ENCODE results near the gene CEACAM19.
"Not testable (repeated sequence)": the region's sequence is repeated elsewhere in the genome, so short reads cannot be mapped to it uniquely, and the experiment has no call there.

The CEACAM19 gene

DNA sequence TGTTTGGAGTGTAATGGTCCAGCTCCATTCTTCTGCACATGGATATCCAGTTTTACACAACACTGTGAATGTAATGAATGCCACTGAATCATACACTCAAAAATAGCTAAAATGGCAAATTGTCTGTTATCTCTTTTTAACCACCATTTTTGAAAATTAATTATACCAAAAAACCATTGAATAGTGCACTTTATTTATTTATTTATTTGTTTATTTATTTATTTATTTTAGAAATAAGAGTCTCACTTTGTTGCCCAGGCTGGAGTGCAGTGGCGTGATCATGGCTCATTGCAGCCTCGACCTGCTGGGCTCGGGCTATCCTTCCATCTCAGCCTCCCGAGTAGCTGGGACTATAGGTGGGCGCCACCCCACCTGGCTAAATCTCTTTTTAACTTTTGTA, 7.3 kb upstream of the CEACAM19 start:
- no peak for DNase-seq (ENCODE audit: low spot score)
- TF ChIP-seq, protein P1, sequence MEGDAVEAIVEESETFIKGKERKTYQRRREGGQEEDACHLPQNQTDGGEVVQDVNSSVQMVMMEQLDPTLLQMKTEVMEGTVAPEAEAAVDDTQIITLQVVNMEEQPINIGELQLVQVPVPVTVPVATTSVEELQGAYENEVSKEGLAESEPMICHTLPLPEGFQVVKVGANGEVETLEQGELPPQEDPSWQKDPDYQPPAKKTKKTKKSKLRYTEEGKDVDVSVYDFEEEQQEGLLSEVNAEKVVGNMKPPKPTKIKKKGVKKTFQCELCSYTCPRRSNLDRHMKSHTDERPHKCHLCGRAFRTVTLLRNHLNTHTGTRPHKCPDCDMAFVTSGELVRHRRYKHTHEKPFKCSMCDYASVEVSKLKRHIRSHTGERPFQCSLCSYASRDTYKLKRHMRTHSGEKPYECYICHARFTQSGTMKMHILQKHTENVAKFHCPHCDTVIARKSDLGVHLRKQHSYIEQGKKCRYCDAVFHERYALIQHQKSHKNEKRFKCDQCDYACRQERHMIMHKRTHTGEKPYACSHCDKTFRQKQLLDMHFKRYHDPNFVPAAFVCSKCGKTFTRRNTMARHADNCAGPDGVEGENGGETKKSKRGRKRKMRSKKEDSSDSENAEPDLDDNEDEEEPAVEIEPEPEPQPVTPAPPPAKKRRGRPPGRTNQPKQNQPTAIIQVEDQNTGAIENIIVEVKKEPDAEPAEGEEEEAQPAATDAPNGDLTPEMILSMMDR (IDR thresholded peaks at IDR 0.05; ENCODE audit: extremely low read depth, insufficient read depth, missing control alignments), result no peak
- in situ Hi-C loops (cut with MboI; ENCODE audit: low pct_unique_long_range_greater_than_20kb, low sequenced_read_pairs, unreplicated experiment), result no loop called here

DNA sequence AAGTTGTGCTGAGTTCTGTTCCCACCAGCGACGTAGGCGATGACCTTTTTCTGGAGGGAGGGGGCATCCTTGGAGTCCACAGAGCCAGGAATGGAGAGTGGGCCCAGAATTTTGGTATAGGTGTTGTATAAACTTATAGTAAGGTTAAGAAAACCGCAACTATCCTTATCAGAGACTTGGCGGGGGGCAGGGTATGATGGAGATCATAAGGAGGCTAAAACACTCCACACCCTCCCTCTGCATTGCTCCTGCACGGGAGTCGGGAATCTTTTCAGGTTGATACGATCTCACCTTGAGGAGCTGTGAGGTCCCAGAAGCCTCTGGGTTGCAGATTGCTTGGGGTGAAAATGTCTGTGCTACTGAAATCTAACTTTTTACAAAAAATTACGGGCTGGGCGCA, 6.3 kb upstream of the CEACAM19 start:
- no peak for DNase-seq (ENCODE audit: low spot score)
- in situ Hi-C loops (cut with MboI; ENCODE audit: low pct_unique_long_range_greater_than_20kb, low sequenced_read_pairs, unreplicated experiment), result no loop called here
- TF ChIP-seq, protein P1 (IDR thresholded peaks at IDR 0.05; ENCODE audit: extremely low read depth, insufficient read depth, missing control alignments), result no peak

DNA sequence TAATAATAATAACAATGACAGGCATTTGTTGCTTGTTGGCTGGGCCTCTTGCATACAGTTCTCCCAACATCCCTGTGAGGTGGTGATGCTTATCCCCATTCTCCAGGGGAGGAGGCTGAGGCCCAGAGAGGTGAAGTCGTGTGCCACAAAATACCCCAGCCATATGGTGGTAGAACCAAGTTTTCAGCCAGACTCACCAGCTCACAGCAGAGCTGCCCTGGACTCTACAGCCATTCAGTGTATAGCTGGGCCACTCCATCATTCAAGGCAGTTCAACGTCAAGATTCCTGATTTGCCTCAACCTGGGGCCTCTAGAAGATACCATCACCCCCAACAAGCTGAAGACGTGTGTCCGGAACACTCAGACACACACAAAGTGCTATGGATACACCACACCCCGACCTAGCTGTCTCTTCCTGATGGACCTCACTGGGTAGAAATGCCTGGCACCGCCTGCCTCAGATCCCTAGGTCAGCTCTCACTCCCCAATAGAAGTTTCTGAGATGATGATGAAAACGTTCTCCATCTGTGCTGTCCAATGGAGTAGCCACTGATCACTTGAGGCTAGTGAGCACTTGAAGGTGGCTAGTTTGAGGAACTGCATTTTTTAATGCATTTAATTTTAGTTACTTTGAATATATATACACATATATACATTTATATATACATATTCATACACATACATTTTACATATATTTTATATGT, 4.3 kb upstream of the CEACAM19 start:
- DNase-seq (ENCODE audit: low spot score), result no peak
- in situ Hi-C loops (cut with MboI; ENCODE audit: low pct_unique_long_range_greater_than_20kb, low sequenced_read_pairs, unreplicated experiment), result no loop called here
- TF ChIP-seq, protein P1 (IDR thresholded peaks at IDR 0.05; ENCODE audit: extremely low read depth, insufficient read depth, missing control alignments), result no peak

DNA sequence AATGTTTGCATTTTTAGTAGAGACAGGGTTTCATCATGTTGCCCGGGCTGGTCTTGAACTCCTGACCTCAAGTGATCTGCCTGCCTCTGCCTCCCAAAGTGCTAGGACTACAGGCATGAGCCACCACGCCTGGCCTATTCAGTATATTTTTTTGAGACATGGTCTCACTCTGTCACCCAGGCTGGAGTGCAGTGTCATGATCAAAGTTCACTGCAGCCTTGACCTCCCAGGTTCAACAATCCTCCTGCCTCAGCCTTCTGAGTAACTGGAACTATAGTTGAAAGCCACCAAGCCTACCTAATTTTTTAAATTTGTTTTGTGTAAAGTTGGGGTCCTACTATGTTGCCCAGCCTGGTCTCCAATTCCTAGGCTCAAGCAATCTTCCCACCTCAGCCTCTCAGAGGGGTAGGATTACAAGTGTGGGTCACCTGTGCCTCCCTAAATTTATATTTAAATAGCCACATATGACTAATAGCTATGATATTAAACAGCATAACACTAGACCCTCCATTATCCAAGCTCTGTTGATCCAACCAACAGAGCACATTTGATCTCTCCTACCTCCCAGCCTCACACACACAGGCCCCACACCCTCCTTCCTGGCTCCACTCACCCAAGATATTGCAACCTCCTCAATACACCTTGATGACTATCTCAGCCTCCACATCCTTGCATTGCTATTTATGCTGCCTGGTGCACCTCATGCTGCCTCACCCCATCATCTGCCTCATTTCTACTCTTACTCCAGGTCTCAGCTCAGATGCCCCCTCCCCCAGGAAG, 2.1 kb upstream of the CEACAM19 start:
- in situ Hi-C loops (cut with MboI; ENCODE audit: low pct_unique_long_range_greater_than_20kb, low sequenced_read_pairs, unreplicated experiment), result no loop called here
- TF ChIP-seq, protein P1 (IDR thresholded peaks at IDR 0.05; ENCODE audit: extremely low read depth, insufficient read depth, missing control alignments), result no peak
- DNase-seq (ENCODE audit: low spot score), result no peak

DNA sequence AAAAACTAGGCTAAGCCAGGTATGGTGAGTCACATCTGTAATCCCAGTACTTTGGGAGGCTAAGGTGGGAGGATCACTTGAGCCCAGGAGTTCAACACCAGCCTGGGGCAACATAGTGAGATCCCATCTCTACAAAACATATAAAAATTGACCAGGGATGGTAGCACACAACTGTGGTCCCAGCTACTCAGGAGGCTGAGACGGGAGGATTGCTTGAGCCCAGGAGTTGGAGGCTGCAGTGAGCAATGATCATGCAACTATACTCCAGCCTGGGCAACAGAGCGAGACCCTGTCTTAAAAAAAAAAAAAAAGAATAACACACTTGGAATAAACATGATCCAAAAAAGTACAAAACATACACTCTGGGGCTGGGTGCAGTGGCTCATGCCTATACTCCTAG, 1.3 kb upstream of the CEACAM19 start:
- in situ Hi-C loops (cut with MboI; ENCODE audit: low pct_unique_long_range_greater_than_20kb, low sequenced_read_pairs, unreplicated experiment); DNase-seq (ENCODE audit: low spot score): not testable (repeated sequence)

DNA sequence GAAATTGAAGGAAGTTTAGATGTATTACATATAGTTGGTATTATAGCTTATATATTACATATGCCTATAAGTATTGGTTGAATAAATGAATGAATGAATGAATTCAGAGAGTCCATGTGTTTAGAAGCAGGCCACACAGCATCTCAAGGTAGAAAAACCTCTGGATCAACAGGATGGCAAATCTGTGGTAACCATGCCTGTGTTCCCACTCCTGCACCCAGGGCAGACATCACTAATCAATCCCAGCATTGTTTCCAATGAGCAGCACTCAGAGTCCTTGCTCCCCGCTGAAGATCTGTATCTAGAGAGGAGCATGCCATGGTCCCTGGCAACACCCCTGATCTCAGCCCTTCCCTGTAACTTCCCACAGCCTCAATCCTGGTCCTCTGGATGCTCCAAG, 944 bp downstream of the CEACAM19 start:
- no peak for DNase-seq (ENCODE audit: low spot score)
- TF ChIP-seq, protein P1 (IDR thresholded peaks at IDR 0.05; ENCODE audit: extremely low read depth, insufficient read depth, missing control alignments), result no peak
- in situ Hi-C loops (cut with MboI; ENCODE audit: low pct_unique_long_range_greater_than_20kb, low sequenced_read_pairs, unreplicated experiment), result no loop called here

DNA sequence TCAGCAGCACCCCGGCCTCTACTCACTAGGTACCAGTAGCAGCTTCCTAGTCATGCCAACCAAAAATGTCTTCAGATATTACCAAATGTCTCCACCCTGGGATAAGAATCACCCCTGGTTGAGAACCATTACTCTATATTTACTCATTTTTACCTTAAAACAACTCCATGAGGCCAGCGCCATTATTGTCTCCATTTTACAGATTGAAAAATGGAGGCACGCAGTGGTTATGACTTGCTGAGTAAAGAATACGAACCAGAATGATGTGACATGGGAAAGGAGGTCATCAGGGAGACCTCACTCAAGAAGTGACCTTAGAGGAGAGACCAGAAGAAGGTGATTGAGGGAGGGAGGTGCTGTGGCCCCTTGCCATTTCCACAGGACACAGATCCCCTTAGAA, 2.2 kb downstream of the CEACAM19 start:
- TF ChIP-seq, protein P1 (IDR thresholded peaks at IDR 0.05; ENCODE audit: extremely low read depth, insufficient read depth, missing control alignments), result no peak
- in situ Hi-C loops (cut with MboI; ENCODE audit: low pct_unique_long_range_greater_than_20kb, low sequenced_read_pairs, unreplicated experiment), result no loop called here
- no peak for DNase-seq (ENCODE audit: low spot score)

All from GM13977 (cell line).